Epithelial cell of prostate (primary cell): ENCODE measurements around the gene TBC1D5.
"Not testable (repeated sequence)": the region's sequence is repeated elsewhere in the genome, so short reads cannot be mapped to it uniquely, and the experiment has no call there.

Source experiments
- DNase-seq: peaks from one replicate; pipeline ENCODE4 v3.0.0-alpha.2; 2011; ENCODE audit warnings: low read depth, low spot score
- H3K27ac ChIP-seq: fragments of 450-650 bp; 2 replicates; pipeline ENCODE4 v1.5.1; 2017; ENCODE audit warnings: mild to moderate bottlenecking

Gene TBC1D5

DNA sequence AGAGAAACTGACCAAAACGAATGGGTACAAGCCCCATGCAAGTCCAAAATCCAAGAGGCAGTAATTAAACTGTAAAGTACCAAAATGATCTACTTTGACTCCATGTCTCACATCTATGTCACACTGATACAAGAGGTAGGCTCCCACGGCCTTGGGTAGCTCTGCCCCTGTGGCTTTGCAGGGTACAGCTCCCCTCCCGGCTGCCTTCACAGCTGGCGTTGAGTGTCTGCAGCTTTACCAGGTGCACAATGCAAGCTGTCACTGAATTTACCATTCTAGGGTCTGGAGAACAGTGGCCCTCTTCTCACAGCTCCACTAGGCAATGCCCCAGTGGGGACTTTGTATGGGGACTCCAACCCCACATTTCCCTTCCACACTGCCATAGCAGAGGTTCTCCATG is 308.6 kb downstream of the TBC1D5 start:
- no peak overlapping the region for H3K27ac ChIP-seq
- no peak for DNase-seq

- no peak for DNase-seq
- H3K27ac ChIP-seq = no peak overlapping the region
These were observed 310.2 kb downstream of the TBC1D5 start for GRCh38 chr3:17432236-17432635.

GRCh38 chr3:17431484-17432045 is 310.9 kb downstream of the TBC1D5 start:
- no peak for DNase-seq
- no peak overlapping the region for H3K27ac ChIP-seq

DNA sequence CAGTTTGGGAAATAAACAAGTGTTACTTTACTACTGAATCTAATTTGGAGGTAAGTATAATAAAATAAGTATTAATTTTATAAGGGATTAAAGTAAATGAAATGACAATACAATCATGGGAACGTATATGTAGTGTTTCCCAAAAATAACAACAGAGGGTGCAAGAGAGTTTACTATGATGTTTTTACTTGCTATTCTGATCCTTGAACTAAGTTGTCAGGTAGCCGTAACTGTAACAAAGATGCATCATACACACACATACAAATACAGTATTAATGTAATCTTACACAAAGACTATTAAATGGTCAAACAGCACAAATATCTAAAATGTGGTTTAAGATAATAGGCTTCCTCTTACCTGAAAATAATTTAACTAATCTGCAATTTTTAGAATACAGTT is 311.4 kb downstream of the TBC1D5 start:
- H3K27ac ChIP-seq = no peak overlapping the region
- DNase-seq = no peak

- no peak for DNase-seq
- H3K27ac ChIP-seq = no peak overlapping the region
These were observed 311.8 kb downstream of the TBC1D5 start for GRCh38 chr3:17430582-17430981.

GRCh38 chr3:17423786-17424536 is 318.5 kb downstream of the TBC1D5 start:
- DNase-seq = no peak
- H3K27ac ChIP-seq = no peak overlapping the region

GRCh38 chr3:17422636-17423035 is 319.8 kb downstream of the TBC1D5 start:
- no peak for DNase-seq

GRCh38 chr3:17420668-17421067 is 321.8 kb downstream of the TBC1D5 start:
- no peak overlapping the region for H3K27ac ChIP-seq
- DNase-seq = no peak

More at GRCh38 chr3:17422636-17423035, 319.8 kb downstream of the TBC1D5 start:
- H3K27ac ChIP-seq = no peak overlapping the region

- H3K27ac ChIP-seq = no peak overlapping the region
- DNase-seq = no peak
These were observed 329.4 kb downstream of the TBC1D5 start for GRCh38 chr3:17412950-17413530.

- no peak for DNase-seq
- H3K27ac ChIP-seq = no peak overlapping the region
These were observed 331.1 kb downstream of the TBC1D5 start for GRCh38 chr3:17411157-17411877.

- DNase-seq = no peak
- H3K27ac ChIP-seq = no peak overlapping the region
These were observed 334.9 kb downstream of the TBC1D5 start for GRCh38 chr3:17407576-17407975.

- no peak for DNase-seq
- H3K27ac ChIP-seq = no peak overlapping the region
These were observed 337.9 kb downstream of the TBC1D5 start for GRCh38 chr3:17404548-17404947.

- no peak overlapping the region for H3K27ac ChIP-seq
- DNase-seq = no peak
These were observed 340.0 kb downstream of the TBC1D5 start for GRCh38 chr3:17402442-17402841.

- DNase-seq = no peak
These were observed 340.5 kb downstream of the TBC1D5 start for GRCh38 chr3:17401912-17402311.

DNA sequence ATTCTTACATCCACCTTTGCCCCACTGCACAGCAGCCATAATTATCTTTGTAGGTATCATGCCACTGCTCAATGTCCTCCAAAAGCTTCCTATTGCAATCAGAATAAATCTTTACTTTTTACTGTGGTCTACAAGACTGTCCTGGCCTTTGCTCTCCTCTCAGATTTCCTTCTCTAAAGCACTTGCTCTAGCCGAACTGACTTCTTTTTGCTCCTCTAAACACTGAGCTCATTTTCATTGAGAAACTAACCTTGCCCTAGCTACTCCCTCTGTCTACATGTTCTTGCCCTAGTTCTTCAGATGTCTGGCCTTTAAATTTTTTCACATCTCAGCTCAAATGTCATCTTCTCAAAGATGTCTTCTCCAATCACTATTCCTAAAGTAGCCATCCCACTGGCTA is 342.8 kb downstream of the TBC1D5 start:
- H3K27ac ChIP-seq = no peak overlapping the region
- no peak for DNase-seq

More at GRCh38 chr3:17401912-17402311, 340.5 kb downstream of the TBC1D5 start:
- H3K27ac ChIP-seq = no peak overlapping the region

- no peak for DNase-seq
These were observed 343.4 kb downstream of the TBC1D5 start for GRCh38 chr3:17398959-17399551.

GRCh38 chr3:17396036-17396435 is 346.4 kb downstream of the TBC1D5 start:
- no peak for DNase-seq
- H3K27ac ChIP-seq = no peak overlapping the region

More at GRCh38 chr3:17398959-17399551, 343.4 kb downstream of the TBC1D5 start:
- no peak overlapping the region for H3K27ac ChIP-seq

- no peak for DNase-seq
- no peak overlapping the region for H3K27ac ChIP-seq
These were observed 347.8 kb downstream of the TBC1D5 start for GRCh38 chr3:17394541-17395155.

- H3K27ac ChIP-seq, DNase-seq: not testable (repeated sequence)
These were observed 349.9 kb downstream of the TBC1D5 start for GRCh38 chr3:17392516-17392915.

- no peak overlapping the region for H3K27ac ChIP-seq
- DNase-seq = no peak
These were observed 351.6 kb downstream of the TBC1D5 start for GRCh38 chr3:17390785-17391184.
